Thyroid gland (tissue), 4 donors: Measurements from ENCODE around the gene KCNIP4.

Experiments used
- CTCF ChIP-seq, 6 experiments: fragments of 200-600 bp in 3 of 6; fragments of 450-650 bp in 3 of 6; sonication (generic) in 3 of 6; IDR thresholded peaks; one replicate each; pipeline ENCODE4 v1.5.1; 2016 to 2019; ENCODE audit warnings: antibody characterized with exemption in 6 of 6, mild to moderate bottlenecking in 2 of 6, inconsistent platforms in 1 of 6, moderate library complexity in 1 of 6
- POLR2A ChIP-seq, 2 donors: fragments of 450-650 bp; IDR thresholded peaks; one replicate each; pipeline ENCODE4 v1.6.1; 2017; ENCODE audit warnings: antibody characterized with exemption in 2 of 2, mild to moderate bottlenecking in 2 of 2, moderate library complexity in 1 of 2

- TF ChIP-seq CTCF (IDR thresholded peaks at IDR 0.05) (no peak), POLR2A (IDR thresholded peaks at IDR 0.05) (no peak)
Measured at GRCh38 chr4:21680326-21680898, 268.2 kb downstream of the KCNIP4 start.
